Measurements from ENCODE around the gene TP63. TPM values are rescaled to one million over a fixed set of nuclear protein-coding genes. Genes with fewer than 3 reads are reported as not detected.
"Not testable (repeated sequence)": the region's sequence is repeated elsewhere in the genome, so short reads cannot be mapped to it uniquely, and the experiment has no call there.

The TP63 gene
- total RNA-seq, 1 donor: 1.8 TPM

GRCh38 chr3:189744235-189744634 lies 113.0 kb downstream of the TP63 start:
- no peak for TF ChIP-seq CTCF (IDR thresholded peaks at IDR 0.05; ENCODE audit: extremely low read depth, low read depth, low read length)

GRCh38 chr3:189745622-189746021 lies 114.4 kb downstream of the TP63 start:
- Histone ChIP-seq H2AFZ (ENCODE audit: low read length) (no peak overlapping the region), H3K36me3 (ENCODE audit: insufficient read depth, low read length) (no peaks in the 10 kb centered on the region), H3K4me3 (ENCODE audit: insufficient read depth, low read length) (no peak overlapping the region), H3K27me3 (ENCODE audit: insufficient read depth, low read length) (no peaks in the 10 kb centered on the region), H3K9me3 (ENCODE audit: low read depth, low read length) (peaks cover 2% of the 10 kb centered on the region), H4K20me1 (ENCODE audit: insufficient read depth, low read length) (no peaks in the 10 kb centered on the region), H3K79me2 (ENCODE audit: insufficient read depth, low read length) (no peaks in the 10 kb centered on the region), H3K4me1 (ENCODE audit: insufficient read depth, low read length) (no peaks in the 10 kb centered on the region), H3K27ac (ENCODE audit: low read depth, low read length) (no peak overlapping the region), H3K4me2 (ENCODE audit: insufficient read depth, low read length) (no peak overlapping the region)
- TF ChIP-seq CTCF (IDR thresholded peaks at IDR 0.05; ENCODE audit: extremely low read depth, low read depth, low read length): no peak
- no peak for DNase-seq (ENCODE audit: insufficient read length, low spot score, missing footprints)

More at GRCh38 chr3:189744235-189744634, 113.0 kb downstream of the TP63 start:
- no peak overlapping the region for H2AFZ ChIP-seq (ENCODE audit: low read length)
- H4K20me1 ChIP-seq (ENCODE audit: insufficient read depth, low read length): no peaks in the 10 kb centered on the region
- H3K4me2 ChIP-seq (ENCODE audit: insufficient read depth, low read length): no peak overlapping the region
- H3K4me3 ChIP-seq (ENCODE audit: insufficient read depth, low read length): no peak overlapping the region
- no peak for DNase-seq (ENCODE audit: insufficient read length, low spot score, missing footprints)
- H3K4me1 ChIP-seq (ENCODE audit: insufficient read depth, low read length): no peaks in the 10 kb centered on the region
- H3K36me3 ChIP-seq (ENCODE audit: insufficient read depth, low read length): no peaks in the 10 kb centered on the region
- H3K79me2 ChIP-seq (ENCODE audit: insufficient read depth, low read length): no peaks in the 10 kb centered on the region
- no peak overlapping the region for H3K27ac ChIP-seq (ENCODE audit: low read depth, low read length)
- peaks cover 2% of the 10 kb centered on the region for H3K9me3 ChIP-seq (ENCODE audit: low read depth, low read length)
- H3K27me3 ChIP-seq (ENCODE audit: insufficient read depth, low read length): no peaks in the 10 kb centered on the region

GRCh38 chr3:189748046-189748445 lies 116.9 kb downstream of the TP63 start:
- Histone ChIP-seq H3K27me3 (ENCODE audit: insufficient read depth, low read length) (no peaks in the 10 kb centered on the region), H3K27ac (ENCODE audit: low read depth, low read length) (no peak overlapping the region), H3K9me3 (ENCODE audit: low read depth, low read length) (peaks cover 2% of the 10 kb centered on the region), H3K4me3 (ENCODE audit: insufficient read depth, low read length) (no peak overlapping the region), H4K20me1 (ENCODE audit: insufficient read depth, low read length) (no peaks in the 10 kb centered on the region), H3K4me1 (ENCODE audit: insufficient read depth, low read length) (no peaks in the 10 kb centered on the region), H3K79me2 (ENCODE audit: insufficient read depth, low read length) (no peaks in the 10 kb centered on the region), H3K36me3 (ENCODE audit: insufficient read depth, low read length) (no peaks in the 10 kb centered on the region), H2AFZ (ENCODE audit: low read length) (no peak overlapping the region), H3K4me2 (ENCODE audit: insufficient read depth, low read length) (no peak overlapping the region)
- TF ChIP-seq CTCF (IDR thresholded peaks at IDR 0.05; ENCODE audit: extremely low read depth, low read depth, low read length): no peak
- no peak for DNase-seq (ENCODE audit: insufficient read length, low spot score, missing footprints)

GRCh38 chr3:189750972-189751371 lies 119.8 kb downstream of the TP63 start:
- not testable (repeated sequence) for DNase-seq (ENCODE audit: insufficient read length, low spot score, missing footprints); H3K27ac ChIP-seq (ENCODE audit: low read depth, low read length); H3K9me3 ChIP-seq (ENCODE audit: low read depth, low read length); H3K36me3 ChIP-seq (ENCODE audit: insufficient read depth, low read length); H4K20me1 ChIP-seq (ENCODE audit: insufficient read depth, low read length); H2AFZ ChIP-seq (ENCODE audit: low read length); H3K79me2 ChIP-seq (ENCODE audit: insufficient read depth, low read length); H3K4me1 ChIP-seq (ENCODE audit: insufficient read depth, low read length); H3K27me3 ChIP-seq (ENCODE audit: insufficient read depth, low read length); H3K4me2 ChIP-seq (ENCODE audit: insufficient read depth, low read length); H3K4me3 ChIP-seq (ENCODE audit: insufficient read depth, low read length)

Measured in osteoblast (primary cell).